Measurements from ENCODE around the gene ELOB. TPM values are rescaled to one million over a fixed set of nuclear protein-coding genes. Genes with fewer than 3 reads are reported as not detected.

Gene ELOB
- total RNA-seq, 1 donor from 2014 or later = 237 TPM

- no peaks in the 10 kb centered on the region for H3K9me3 Mint-ChIP-seq
- TF ChIP-seq CTCF (conservative IDR thresholded peaks at IDR 0.05) = no peak
- no peaks in the 10 kb centered on the region for H3K4me1 Mint-ChIP-seq (ENCODE audit: unreplicated experiment)
- no peak overlapping the region for H3K4me3 Mint-ChIP-seq
- H3K27ac Mint-ChIP-seq = no peak overlapping the region
- no peaks in the 10 kb centered on the region for H3K36me3 Mint-ChIP-seq
- no peak for DNase-seq (ENCODE audit: extremely low spot score, unreplicated experiment)
- no peaks in the 10 kb centered on the region for H3K27me3 Mint-ChIP-seq
These were observed 32.4 kb downstream of the ELOB start for GRCh38 chr16:2744711-2745110.

- H3K27ac Mint-ChIP-seq = no peak overlapping the region
- no peaks in the 10 kb centered on the region for H3K27me3 Mint-ChIP-seq
- H3K4me3 Mint-ChIP-seq = no peak overlapping the region
- DNase-seq (ENCODE audit: extremely low spot score, unreplicated experiment) = no peak
- no peaks in the 10 kb centered on the region for H3K9me3 Mint-ChIP-seq
- H3K4me1 Mint-ChIP-seq (ENCODE audit: unreplicated experiment) = no peaks in the 10 kb centered on the region
- no peak for TF ChIP-seq CTCF (conservative IDR thresholded peaks at IDR 0.05)
- no peaks in the 10 kb centered on the region for H3K36me3 Mint-ChIP-seq
These were observed 33.9 kb downstream of the ELOB start for GRCh38 chr16:2743007-2743810.

GRCh38 chr16:2742323-2743006 is 34.6 kb downstream of the ELOB start:
- Mint-ChIP-seq H3K27ac (no peak overlapping the region), H3K9me3 (no peaks in the 10 kb centered on the region), H3K4me1 (ENCODE audit: unreplicated experiment) (no peaks in the 10 kb centered on the region), H3K36me3 (no peaks in the 10 kb centered on the region), H3K4me3 (no peak overlapping the region), H3K27me3 (no peaks in the 10 kb centered on the region)
- no peak for TF ChIP-seq CTCF (conservative IDR thresholded peaks at IDR 0.05)
- no peak for DNase-seq (ENCODE audit: extremely low spot score, unreplicated experiment)

- Mint-ChIP-seq H3K27me3 (no peaks in the 10 kb centered on the region), H3K9me3 (no peaks in the 10 kb centered on the region), H3K36me3 (no peaks in the 10 kb centered on the region), H3K4me3 (no peak overlapping the region), H3K4me1 (ENCODE audit: unreplicated experiment) (no peaks in the 10 kb centered on the region), H3K27ac (no peak overlapping the region)
- no peak for DNase-seq (ENCODE audit: extremely low spot score, unreplicated experiment)
- TF ChIP-seq CTCF (conservative IDR thresholded peaks at IDR 0.05) = no peak
These were observed 35.9 kb downstream of the ELOB start for GRCh38 chr16:2741168-2741567.

GRCh38 chr16:2740476-2740875 is 36.6 kb downstream of the ELOB start:
- no peak for TF ChIP-seq CTCF (conservative IDR thresholded peaks at IDR 0.05)
- no peak for DNase-seq (ENCODE audit: extremely low spot score, unreplicated experiment)
- no peaks in the 10 kb centered on the region for H3K27me3 Mint-ChIP-seq
- H3K36me3 Mint-ChIP-seq = no peaks in the 10 kb centered on the region
- no peak overlapping the region for H3K4me3 Mint-ChIP-seq
- H3K4me1 Mint-ChIP-seq (ENCODE audit: unreplicated experiment) = no peaks in the 10 kb centered on the region
- H3K27ac Mint-ChIP-seq = no peak overlapping the region
- H3K9me3 Mint-ChIP-seq = no peaks in the 10 kb centered on the region
